ENCODE data around the gene CCDC117.
A peak's percentile ranks its signal among the peaks of the same experiment; 100 is the strongest.
"Not testable (repeated sequence)": the region's sequence is repeated elsewhere in the genome, so short reads cannot be mapped to it uniquely, and the experiment has no call there.

The CCDC117 gene

DNA sequence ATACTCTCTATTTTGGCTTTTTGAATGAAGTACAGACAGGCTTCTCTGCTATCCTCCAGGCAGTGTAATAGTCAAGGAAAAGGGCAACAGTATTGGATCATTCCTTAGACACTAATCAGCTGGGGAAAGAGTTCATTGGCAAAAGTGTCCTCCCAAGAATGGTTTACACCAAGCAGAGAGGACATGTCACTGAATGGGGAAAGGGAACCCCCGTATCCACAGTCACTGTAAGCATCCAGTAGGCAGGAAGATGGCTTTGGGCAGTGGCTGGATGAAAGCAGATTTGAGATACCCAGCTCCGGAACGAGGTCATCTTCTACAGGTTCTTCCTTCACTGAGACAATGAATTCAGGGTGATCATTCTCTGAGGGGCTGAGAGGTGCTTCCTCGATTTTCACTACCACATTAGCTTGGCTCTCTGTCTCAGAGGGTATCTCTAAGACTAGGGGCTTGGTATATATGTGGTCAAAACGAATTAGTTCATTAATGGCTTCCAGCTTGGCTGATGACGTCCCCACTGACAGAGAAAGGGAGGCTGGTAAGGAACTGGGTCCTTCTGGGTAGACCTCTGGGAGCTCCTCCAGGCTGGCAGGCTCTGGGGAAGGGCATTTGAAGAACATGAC is 22.7 kb downstream of the CCDC117 start:
- H3K27me3 ChIP-seq (ENCODE audit: low read depth, low read length) = no peaks in the 10 kb centered on the region
- peaks cover 40 to 49% of the 10 kb centered on the region in 2 donors for H3K36me3 ChIP-seq (ENCODE audit: control insufficient read depth in 1 of 2, insufficient read depth in 2 of 2, low read length in 2 of 2)
- no peak overlapping the region for H3K4me3 ChIP-seq (ENCODE audit: low read depth in 1 of 2, low read length in 2 of 2)
- peaks cover 0 to 22% of the 10 kb centered on the region in 2 donors for H3K4me1 ChIP-seq (ENCODE audit: control insufficient read depth in 1 of 2, insufficient read depth in 2 of 2, low read length in 2 of 2)
- H3K27ac ChIP-seq (ENCODE audit: low read length) = peak overlapping the region; percentile 48
- H3K9me3 ChIP-seq (ENCODE audit: control insufficient read depth in 1 of 2, low read length in 2 of 2) = no peaks in the 10 kb centered on the region

DNA sequence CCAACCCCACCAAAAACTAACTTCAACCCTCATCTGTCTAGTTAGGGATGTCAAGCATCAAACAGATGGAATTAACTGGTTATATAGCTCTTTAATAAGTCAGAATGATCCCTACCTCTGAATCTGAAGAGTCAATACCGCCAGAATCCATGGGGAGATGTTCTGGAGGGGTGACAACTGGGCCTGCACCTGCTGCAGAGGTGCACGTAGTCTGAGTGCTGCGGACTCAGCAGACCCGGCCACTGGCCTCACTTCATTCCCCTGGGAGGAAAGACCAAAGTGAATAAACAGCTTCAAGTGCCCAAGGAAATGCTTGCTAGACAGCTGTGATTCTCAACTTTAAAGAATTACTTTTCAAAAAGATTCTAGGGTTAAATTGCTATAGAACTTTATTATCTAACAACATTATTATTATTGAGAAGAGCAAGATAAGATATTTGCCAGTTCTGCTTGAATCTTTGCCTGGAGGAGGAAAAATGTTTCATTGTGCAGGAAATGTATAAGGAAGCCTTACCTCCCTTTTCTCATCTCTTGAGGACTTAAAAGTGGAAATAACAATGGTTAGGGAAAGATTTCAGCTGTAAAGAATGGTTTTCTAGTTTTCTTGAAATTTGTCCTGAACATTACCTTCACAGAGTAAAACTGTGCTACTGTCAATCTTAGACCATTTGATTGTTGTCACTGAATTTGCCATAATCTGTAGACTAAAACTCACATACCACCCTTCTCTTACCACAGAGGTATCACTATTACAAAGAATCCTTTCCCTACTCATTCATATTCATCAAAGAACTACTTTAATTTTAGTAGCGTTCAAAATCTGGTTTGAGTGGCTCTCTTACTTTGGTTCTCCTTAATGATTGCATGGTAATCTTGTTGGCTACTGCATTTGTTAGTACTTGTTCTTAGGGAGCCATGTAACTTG is 23.7 kb downstream of the CCDC117 start:
- Histone ChIP-seq H3K36me3 (ENCODE audit: control insufficient read depth in 1 of 2, insufficient read depth in 2 of 2, low read length in 2 of 2) (peaks cover 40 to 55% of the 10 kb centered on the region in 2 donors), H3K4me3 (ENCODE audit: low read depth in 1 of 2, low read length in 2 of 2) (no peak overlapping the region), H3K27ac (ENCODE audit: low read length) (peak overlapping the region; percentile 48), H3K27me3 (ENCODE audit: low read depth, low read length) (no peaks in the 10 kb centered on the region), H3K9me3 (ENCODE audit: control insufficient read depth in 1 of 2, low read length in 2 of 2) (no peaks in the 10 kb centered on the region), H3K4me1 (ENCODE audit: control insufficient read depth in 1 of 2, insufficient read depth in 2 of 2, low read length in 2 of 2) (peaks cover 0 to 22% of the 10 kb centered on the region in 2 donors)

DNA sequence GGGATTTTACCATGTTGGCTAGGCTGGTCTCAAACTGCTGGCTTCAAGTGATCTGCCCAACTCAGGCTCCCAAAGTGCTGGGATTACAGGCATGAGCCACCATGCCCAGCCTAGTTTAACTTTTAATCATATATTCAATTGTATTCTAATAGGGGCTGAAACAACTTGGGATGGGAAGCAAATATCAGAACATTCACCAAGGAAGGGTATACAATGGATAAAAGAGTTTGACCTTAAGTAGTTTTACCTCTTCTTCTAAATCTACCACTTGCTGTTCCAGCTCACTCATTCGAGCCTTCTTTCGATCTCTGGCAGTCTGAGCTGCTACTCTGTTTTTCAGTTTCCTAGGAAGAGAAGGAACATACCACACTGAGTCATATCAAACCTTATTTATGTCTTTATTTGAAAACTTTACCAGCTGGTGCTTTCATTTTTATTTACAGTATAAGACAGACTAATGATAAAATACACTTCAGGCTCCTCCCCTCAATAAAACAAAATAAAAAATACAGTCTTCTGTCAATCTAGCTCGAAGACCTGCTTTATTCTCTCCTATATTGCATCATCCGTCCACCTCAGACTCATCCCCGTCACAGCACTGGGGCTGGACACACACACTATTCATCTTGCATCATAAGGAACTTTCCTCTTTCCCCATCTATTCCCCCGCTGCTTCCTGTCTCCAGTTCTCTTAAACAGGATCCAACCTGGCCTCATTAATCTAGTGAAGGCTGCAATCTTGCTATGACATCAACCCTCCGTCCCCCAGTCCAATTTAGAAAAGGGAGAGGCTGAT is 26.5 kb downstream of the CCDC117 start:
- peaks cover 8 to 32% of the 10 kb centered on the region in 2 donors for H3K4me1 ChIP-seq (ENCODE audit: control insufficient read depth in 1 of 2, insufficient read depth in 2 of 2, low read length in 2 of 2)
- no peaks in the 10 kb centered on the region for H3K27me3 ChIP-seq (ENCODE audit: low read depth, low read length)
- H3K27ac ChIP-seq (ENCODE audit: low read length) = peak overlapping the region; percentile 100
- H3K4me3 ChIP-seq (ENCODE audit: low read depth in 1 of 2, low read length in 2 of 2) = peak overlapping the region; percentile 90 to 99
- H3K9me3 ChIP-seq (ENCODE audit: control insufficient read depth in 1 of 2, low read length in 2 of 2) = no peaks in the 10 kb centered on the region
- peaks cover 33 to 51% of the 10 kb centered on the region in 2 donors for H3K36me3 ChIP-seq (ENCODE audit: control insufficient read depth in 1 of 2, insufficient read depth in 2 of 2, low read length in 2 of 2)

DNA sequence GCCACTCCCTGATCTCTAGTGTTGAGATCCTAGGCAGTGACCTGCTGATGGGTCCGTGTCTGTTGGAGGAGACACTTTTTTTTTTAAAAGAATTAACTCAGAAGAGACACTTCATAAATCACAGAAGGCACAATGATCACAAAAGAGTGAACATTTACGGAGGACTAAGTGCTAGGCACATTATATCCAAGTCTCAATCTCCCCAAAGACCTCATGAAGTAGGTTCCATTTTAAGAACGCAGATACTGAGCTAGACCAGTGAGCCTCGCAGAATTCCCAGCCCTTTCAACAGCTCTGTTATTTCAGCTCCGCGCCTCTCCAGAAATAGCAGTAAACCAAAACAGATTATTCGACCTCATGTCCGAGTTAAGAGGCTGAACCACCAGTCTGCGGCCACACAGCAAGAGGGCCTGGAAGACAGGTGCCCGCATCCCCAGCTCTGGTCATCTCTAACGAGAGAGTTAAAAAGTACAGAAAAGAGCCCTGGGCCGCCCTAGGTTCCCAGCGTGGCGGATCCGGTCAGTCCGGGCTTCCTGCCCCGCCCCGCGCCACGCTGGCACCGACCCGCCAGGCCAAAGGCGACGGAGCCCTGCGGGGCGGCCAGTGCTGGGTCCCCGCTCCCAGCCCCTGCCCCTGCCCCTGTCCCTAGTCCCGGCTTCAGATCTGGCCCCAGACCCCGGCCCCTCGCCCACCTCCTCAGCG is 27.3 kb downstream of the CCDC117 start:
- H3K4me1 ChIP-seq (ENCODE audit: control insufficient read depth in 1 of 2, insufficient read depth in 2 of 2, low read length in 2 of 2) = peaks cover 8 to 32% of the 10 kb centered on the region in 2 donors
- peak overlapping the region; percentile 90 to 99 for H3K4me3 ChIP-seq (ENCODE audit: low read depth in 1 of 2, low read length in 2 of 2)
- H3K9me3 ChIP-seq (ENCODE audit: control insufficient read depth in 1 of 2, low read length in 2 of 2) = no peaks in the 10 kb centered on the region
- peaks cover 26 to 44% of the 10 kb centered on the region in 2 donors for H3K36me3 ChIP-seq (ENCODE audit: control insufficient read depth in 1 of 2, insufficient read depth in 2 of 2, low read length in 2 of 2)
- H3K27ac ChIP-seq (ENCODE audit: low read length) = peak overlapping the region; percentile 100
- no peaks in the 10 kb centered on the region for H3K27me3 ChIP-seq (ENCODE audit: low read depth, low read length)

DNA sequence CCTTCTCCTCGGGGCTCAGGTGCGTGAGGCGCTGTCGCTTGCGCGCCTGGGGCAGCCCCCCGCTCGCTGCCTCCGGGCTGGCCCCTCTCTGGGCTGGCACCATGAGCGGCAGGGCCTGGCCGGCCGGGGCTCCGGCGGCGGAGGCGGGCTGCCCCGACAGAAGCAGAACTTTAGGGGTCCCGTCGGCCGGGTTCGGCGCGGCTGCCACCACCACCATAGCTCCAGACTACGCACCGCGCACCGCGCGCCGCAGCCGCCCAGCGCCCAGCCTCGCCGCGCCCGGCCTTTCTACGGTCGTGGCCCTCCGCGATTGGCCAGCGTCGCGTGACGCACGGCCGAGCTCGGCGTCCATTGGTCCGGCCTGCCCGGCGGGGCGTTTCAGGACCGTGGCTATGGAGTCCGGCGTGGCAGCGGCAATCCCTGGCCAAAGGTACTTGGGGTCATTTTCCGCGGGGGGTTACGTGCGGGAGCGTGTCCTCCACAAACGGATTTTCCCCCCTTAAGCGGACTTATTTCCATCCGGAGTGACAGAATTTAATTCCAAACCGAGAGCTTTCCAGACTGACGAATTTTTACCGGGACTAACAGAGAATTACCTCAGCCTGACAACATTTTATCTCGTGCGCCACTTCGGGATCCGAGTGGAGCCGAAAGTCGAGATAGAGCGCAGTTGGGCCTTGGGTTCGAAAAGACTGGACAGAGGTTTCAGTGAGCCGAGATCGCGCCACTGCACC is 28.0 kb downstream of the CCDC117 start, which contains the start of gene XBP1:
Gene XBP1 (minus strand): TSS at position 262 of the 734 bp plus-strand sequence.
- Histone ChIP-seq H3K4me1 (ENCODE audit: control insufficient read depth in 1 of 2, insufficient read depth in 2 of 2, low read length in 2 of 2) (peaks cover 8 to 32% of the 10 kb centered on the region in 2 donors), H3K36me3 (ENCODE audit: control insufficient read depth in 1 of 2, insufficient read depth in 2 of 2, low read length in 2 of 2) (peaks cover 18 to 36% of the 10 kb centered on the region in 2 donors), H3K27me3 (ENCODE audit: low read depth, low read length) (no peaks in the 10 kb centered on the region), H3K27ac (ENCODE audit: low read length) (peak within 1 kb of the TSS; percentile 100), H3K4me3 (ENCODE audit: low read depth in 1 of 2, low read length in 2 of 2) (peak within 1 kb of the TSS; percentile 90 to 99), H3K9me3 (ENCODE audit: control insufficient read depth in 1 of 2, low read length in 2 of 2) (no peaks in the 10 kb centered on the region)

DNA sequence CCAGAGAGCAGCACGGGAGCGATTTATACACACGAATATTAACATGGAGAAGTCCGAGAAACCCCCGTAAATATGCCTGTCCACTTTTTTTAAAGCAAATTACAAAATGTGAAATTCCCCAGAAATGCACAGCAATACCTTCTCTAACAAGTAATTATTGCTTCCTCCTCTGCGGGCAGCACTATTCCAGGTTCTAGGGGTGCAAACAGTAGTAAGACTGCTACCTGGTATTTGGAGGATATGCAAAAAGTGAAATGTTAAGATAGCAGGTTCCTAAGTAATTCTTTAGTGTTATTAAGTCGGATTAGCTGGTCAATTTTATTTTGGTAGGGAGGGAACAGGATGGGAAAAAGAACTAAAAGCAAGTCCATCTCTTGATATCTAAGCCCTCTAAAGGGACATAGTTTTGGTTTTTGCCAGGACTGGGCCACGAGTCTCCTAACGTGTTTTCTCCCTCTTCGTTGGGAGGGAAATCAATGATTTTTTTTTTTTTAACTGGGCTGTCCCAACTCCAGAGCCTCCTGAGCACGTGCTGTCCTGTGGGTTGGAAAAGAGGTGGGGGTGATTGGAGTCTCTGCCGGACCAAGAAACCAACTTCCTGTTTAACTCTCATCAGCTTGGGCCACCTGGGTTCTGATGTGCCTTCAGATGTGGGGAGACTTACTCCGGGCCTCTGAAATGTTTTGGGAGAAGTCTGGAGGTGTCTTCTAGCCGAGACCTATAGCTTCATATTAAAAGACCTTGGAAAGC is 29.5 kb downstream of the CCDC117 start:
- Histone ChIP-seq H3K4me3 (ENCODE audit: low read depth in 1 of 2, low read length in 2 of 2) (peak overlapping the region; percentile 24 to 90), H3K9me3 (ENCODE audit: control insufficient read depth in 1 of 2, low read length in 2 of 2) (no peaks in the 10 kb centered on the region), H3K36me3 (ENCODE audit: control insufficient read depth in 1 of 2, insufficient read depth in 2 of 2, low read length in 2 of 2) (peaks cover 3 to 22% of the 10 kb centered on the region in 2 donors), H3K4me1 (ENCODE audit: control insufficient read depth in 1 of 2, insufficient read depth in 2 of 2, low read length in 2 of 2) (peaks cover 8 to 26% of the 10 kb centered on the region in 2 donors), H3K27ac (ENCODE audit: low read length) (peak overlapping the region; percentile 50), H3K27me3 (ENCODE audit: low read depth, low read length) (no peaks in the 10 kb centered on the region)

DNA sequence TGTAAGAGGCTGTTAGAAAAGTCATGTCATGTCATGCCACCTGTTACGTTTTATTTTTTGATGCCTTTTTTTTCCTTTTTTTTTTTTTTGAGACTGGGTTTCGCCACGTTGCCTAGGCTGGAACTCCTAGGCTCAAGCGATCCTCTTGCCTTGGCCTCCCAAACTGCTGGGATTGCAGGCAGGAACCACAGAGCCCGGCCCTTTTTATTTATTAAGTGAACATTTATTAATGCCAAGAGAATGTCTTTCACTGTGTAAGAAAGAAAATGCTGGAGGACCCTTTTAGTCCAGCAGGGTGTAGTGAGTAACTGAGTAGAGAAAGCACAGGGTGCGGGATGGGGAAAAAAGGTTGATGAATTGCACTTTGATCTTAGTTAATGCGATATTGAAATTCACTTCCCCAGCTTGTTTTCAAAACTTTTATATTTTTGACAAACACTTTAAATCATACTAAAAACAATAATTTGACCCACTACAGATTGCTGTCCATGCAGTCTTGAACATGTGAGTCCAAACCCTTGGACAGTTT is 30.2 kb downstream of the CCDC117 start:
- Histone ChIP-seq H3K27ac (ENCODE audit: low read length) (peak overlapping the region; percentile 50), H3K36me3 (ENCODE audit: control insufficient read depth in 1 of 2, insufficient read depth in 2 of 2, low read length in 2 of 2) (peaks cover 0 to 22% of the 10 kb centered on the region in 2 donors), H3K4me3 (ENCODE audit: low read depth in 1 of 2, low read length in 2 of 2) (peak overlapping the region in 1 of 2 donors; percentile 24), H3K27me3 (ENCODE audit: low read depth, low read length) (no peaks in the 10 kb centered on the region), H3K9me3 (ENCODE audit: control insufficient read depth in 1 of 2, low read length in 2 of 2) (no peaks in the 10 kb centered on the region), H3K4me1 (ENCODE audit: control insufficient read depth in 1 of 2, insufficient read depth in 2 of 2, low read length in 2 of 2) (peaks cover 8 to 26% of the 10 kb centered on the region in 2 donors)

DNA sequence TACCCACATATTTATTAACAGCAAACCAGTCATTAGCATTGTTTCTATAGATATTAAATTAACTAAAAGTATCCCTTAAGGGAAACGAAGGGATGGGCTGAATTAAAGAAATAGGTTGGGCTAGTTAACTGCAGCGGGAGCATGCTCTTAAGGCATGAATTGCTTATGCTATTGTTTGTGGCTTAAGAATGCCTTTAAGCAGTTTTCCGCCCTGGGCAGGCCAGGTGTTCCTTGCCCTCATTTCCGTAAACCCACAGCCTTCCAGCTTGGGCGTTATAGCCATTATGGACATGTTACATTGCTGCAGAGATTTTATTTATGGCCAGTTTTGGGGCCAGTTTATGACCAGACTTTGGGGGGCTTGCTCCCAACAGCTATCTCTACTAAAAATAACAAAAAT is 32.9 kb downstream of the CCDC117 start:
- peaks cover 8 to 10% of the 10 kb centered on the region in 2 donors for H3K4me1 ChIP-seq (ENCODE audit: control insufficient read depth in 1 of 2, insufficient read depth in 2 of 2, low read length in 2 of 2)
- not testable (repeated sequence) for H3K27ac ChIP-seq (ENCODE audit: low read length); H3K4me3 ChIP-seq (ENCODE audit: low read depth in 1 of 2, low read length in 2 of 2); H3K36me3 ChIP-seq (ENCODE audit: control insufficient read depth in 1 of 2, insufficient read depth in 2 of 2, low read length in 2 of 2); H3K9me3 ChIP-seq (ENCODE audit: control insufficient read depth in 1 of 2, low read length in 2 of 2); H3K27me3 ChIP-seq (ENCODE audit: low read depth, low read length)

DNA sequence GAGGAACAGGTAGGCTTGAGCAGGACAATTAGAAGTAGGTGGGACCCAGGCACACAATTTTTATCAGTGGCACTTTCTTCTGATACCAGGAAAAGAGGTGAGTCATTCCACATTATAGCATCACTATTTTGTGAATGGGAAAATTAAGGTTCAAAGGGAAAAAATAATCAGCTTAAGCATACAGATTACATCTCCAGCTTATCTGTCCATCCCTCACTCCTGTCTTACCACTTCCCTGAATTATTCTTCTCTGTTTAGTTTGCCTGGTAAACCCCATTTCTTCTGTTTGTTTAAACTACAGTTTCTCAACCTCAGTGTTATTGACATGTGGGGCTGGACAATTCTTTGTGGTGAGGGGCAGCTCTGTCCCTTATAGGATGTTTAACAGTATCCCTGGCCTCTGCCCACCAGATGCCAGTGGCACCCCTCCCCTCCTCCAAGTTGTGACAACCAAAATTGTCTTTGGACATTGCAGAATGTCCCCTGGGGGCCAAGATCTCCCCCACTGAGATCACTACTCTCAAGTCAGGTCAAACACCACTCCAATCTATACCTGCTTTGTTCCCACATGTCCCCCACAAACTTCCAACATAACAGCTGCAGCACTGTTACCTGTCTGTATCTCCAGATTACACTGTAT is 36.3 kb downstream of the CCDC117 start:
- H3K4me3 ChIP-seq (ENCODE audit: low read depth in 1 of 2, low read length in 2 of 2) = no peak overlapping the region
- H3K36me3 ChIP-seq (ENCODE audit: control insufficient read depth in 1 of 2, insufficient read depth in 2 of 2, low read length in 2 of 2) = no peaks in the 10 kb centered on the region
- no peak overlapping the region for H3K27ac ChIP-seq (ENCODE audit: low read length)
- H3K27me3 ChIP-seq (ENCODE audit: low read depth, low read length) = no peaks in the 10 kb centered on the region
- no peaks in the 10 kb centered on the region for H3K9me3 ChIP-seq (ENCODE audit: control insufficient read depth in 1 of 2, low read length in 2 of 2)
- peaks cover 6 to 10% of the 10 kb centered on the region in 2 donors for H3K4me1 ChIP-seq (ENCODE audit: control insufficient read depth in 1 of 2, insufficient read depth in 2 of 2, low read length in 2 of 2)

Data from muscle layer of duodenum (tissue), 2 donors.